ENCODE data around the gene RNF8. TPM values are rescaled to one million over a fixed set of nuclear protein-coding genes. Genes with fewer than 3 reads are reported as not detected.

RNF8 gene
- total RNA-seq, 1 donor from 2014 or later: 18.3 TPM

- H3K9me3 Mint-ChIP-seq (ENCODE audit: unreplicated experiment): no peaks in the 10 kb centered on the region
- peaks cover 24% of the 10 kb centered on the region for H3K36me3 Mint-ChIP-seq (ENCODE audit: unreplicated experiment)
- no peak overlapping the region for H3K27ac Mint-ChIP-seq (ENCODE audit: unreplicated experiment)
- peaks cover 26% of the 10 kb centered on the region for H3K4me1 Mint-ChIP-seq (ENCODE audit: unreplicated experiment)
- no peak for TF ChIP-seq CTCF (IDR thresholded peaks at IDR 0.05)
- no peaks in the 10 kb centered on the region for H3K27me3 Mint-ChIP-seq (ENCODE audit: unreplicated experiment)
- no peak overlapping the region for H3K4me3 Mint-ChIP-seq (ENCODE audit: unreplicated experiment)
- no peak for DNase-seq (ENCODE audit: extremely low spot score, unreplicated experiment)
Observed at GRCh38 chr6:37376078-37376743, 22.4 kb downstream of the RNF8 start.

- no peak for DNase-seq (ENCODE audit: extremely low spot score, unreplicated experiment)
- no peak overlapping the region for H3K27ac Mint-ChIP-seq (ENCODE audit: unreplicated experiment)
- peaks cover 21% of the 10 kb centered on the region for H3K36me3 Mint-ChIP-seq (ENCODE audit: unreplicated experiment)
Observed at GRCh38 chr6:37381579-37381978, 27.8 kb downstream of the RNF8 start.

GRCh38 chr6:37382994-37383765 is 29.4 kb downstream of the RNF8 start:
- peak overlapping the region; percentile 3 for H3K27ac Mint-ChIP-seq (ENCODE audit: unreplicated experiment)
- peaks cover 20% of the 10 kb centered on the region for H3K36me3 Mint-ChIP-seq (ENCODE audit: unreplicated experiment)
- no peak overlapping the region for H3K4me3 Mint-ChIP-seq (ENCODE audit: unreplicated experiment)
- no peaks in the 10 kb centered on the region for H3K27me3 Mint-ChIP-seq (ENCODE audit: unreplicated experiment)
- no peaks in the 10 kb centered on the region for H3K9me3 Mint-ChIP-seq (ENCODE audit: unreplicated experiment)
- peak; percentile 21 for TF ChIP-seq CTCF (IDR thresholded peaks at IDR 0.05)
- DNase-seq (ENCODE audit: extremely low spot score, unreplicated experiment): no peak
- no peaks in the 10 kb centered on the region for H3K4me1 Mint-ChIP-seq (ENCODE audit: unreplicated experiment)

More at GRCh38 chr6:37381579-37381978, 27.8 kb downstream of the RNF8 start:
- Mint-ChIP-seq H3K27me3 (ENCODE audit: unreplicated experiment) (no peaks in the 10 kb centered on the region), H3K4me3 (ENCODE audit: unreplicated experiment) (no peak overlapping the region), H3K9me3 (ENCODE audit: unreplicated experiment) (no peaks in the 10 kb centered on the region), H3K4me1 (ENCODE audit: unreplicated experiment) (no peaks in the 10 kb centered on the region)
- TF ChIP-seq CTCF (IDR thresholded peaks at IDR 0.05): peak; percentile 63

- H3K4me1 Mint-ChIP-seq (ENCODE audit: unreplicated experiment): no peaks in the 10 kb centered on the region
- H3K36me3 Mint-ChIP-seq (ENCODE audit: unreplicated experiment): peaks cover 12% of the 10 kb centered on the region
- no peak for DNase-seq (ENCODE audit: extremely low spot score, unreplicated experiment)
- no peaks in the 10 kb centered on the region for H3K9me3 Mint-ChIP-seq (ENCODE audit: unreplicated experiment)
- H3K27ac Mint-ChIP-seq (ENCODE audit: unreplicated experiment): no peak overlapping the region
- no peak for TF ChIP-seq CTCF (IDR thresholded peaks at IDR 0.05)
- H3K27me3 Mint-ChIP-seq (ENCODE audit: unreplicated experiment): no peaks in the 10 kb centered on the region
- H3K4me3 Mint-ChIP-seq (ENCODE audit: unreplicated experiment): no peak overlapping the region
Observed at GRCh38 chr6:37388578-37388977, 34.8 kb downstream of the RNF8 start.

GRCh38 chr6:37389857-37390256 is 36.1 kb downstream of the RNF8 start:
- no peak for TF ChIP-seq CTCF (IDR thresholded peaks at IDR 0.05)
- Mint-ChIP-seq H3K36me3 (ENCODE audit: unreplicated experiment) (peaks cover 12% of the 10 kb centered on the region), H3K4me1 (ENCODE audit: unreplicated experiment) (no peaks in the 10 kb centered on the region), H3K4me3 (ENCODE audit: unreplicated experiment) (no peak overlapping the region), H3K27ac (ENCODE audit: unreplicated experiment) (no peak overlapping the region), H3K27me3 (ENCODE audit: unreplicated experiment) (no peaks in the 10 kb centered on the region), H3K9me3 (ENCODE audit: unreplicated experiment) (no peaks in the 10 kb centered on the region)
- DNase-seq (ENCODE audit: extremely low spot score, unreplicated experiment): no peak
